ENCODE data around the gene NTF3.
A peak's percentile ranks its signal among the peaks of the same experiment; 100 is the strongest.

NTF3 gene

DNA sequence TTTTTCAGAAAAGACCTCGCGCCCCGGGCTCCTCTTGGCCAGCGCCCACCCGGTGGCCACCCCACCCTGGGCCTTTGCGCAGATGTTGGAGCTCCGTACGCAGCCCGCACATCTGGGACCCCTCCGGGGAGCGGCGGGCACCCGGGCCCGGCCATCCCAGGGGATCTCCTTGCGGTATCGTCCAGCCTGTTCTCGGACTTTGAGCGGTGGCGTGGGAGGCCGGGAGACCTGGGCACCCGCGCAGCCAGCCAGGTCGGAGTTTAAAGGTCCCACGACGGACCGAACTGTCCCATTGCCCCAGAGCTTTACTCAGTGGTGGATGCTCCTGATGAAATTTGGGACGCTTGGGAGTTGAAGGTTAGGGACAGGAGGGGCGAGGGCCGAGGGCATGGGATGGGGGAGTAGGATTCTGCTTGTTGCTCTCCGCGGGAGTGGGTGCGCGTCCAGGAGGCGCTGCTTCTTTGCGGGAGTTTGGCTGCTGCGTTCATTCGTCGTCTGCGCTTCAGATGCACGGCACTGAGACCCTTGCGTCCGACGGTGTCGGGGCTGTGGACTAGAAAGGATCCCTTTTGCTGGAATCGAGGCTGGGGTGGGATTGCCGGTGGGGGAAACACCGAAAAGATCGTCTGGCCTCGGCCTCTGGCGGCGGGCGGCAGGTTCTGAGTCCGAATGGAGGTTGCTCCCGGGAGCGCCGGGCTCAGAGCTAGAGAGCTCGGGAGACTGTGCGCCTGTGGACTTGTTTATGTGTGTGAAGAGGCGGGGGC is 1.4 kb downstream of the NTF3 start:
- peak in 1 of 2 experiments; percentile 42 for DNase-seq

DNA sequence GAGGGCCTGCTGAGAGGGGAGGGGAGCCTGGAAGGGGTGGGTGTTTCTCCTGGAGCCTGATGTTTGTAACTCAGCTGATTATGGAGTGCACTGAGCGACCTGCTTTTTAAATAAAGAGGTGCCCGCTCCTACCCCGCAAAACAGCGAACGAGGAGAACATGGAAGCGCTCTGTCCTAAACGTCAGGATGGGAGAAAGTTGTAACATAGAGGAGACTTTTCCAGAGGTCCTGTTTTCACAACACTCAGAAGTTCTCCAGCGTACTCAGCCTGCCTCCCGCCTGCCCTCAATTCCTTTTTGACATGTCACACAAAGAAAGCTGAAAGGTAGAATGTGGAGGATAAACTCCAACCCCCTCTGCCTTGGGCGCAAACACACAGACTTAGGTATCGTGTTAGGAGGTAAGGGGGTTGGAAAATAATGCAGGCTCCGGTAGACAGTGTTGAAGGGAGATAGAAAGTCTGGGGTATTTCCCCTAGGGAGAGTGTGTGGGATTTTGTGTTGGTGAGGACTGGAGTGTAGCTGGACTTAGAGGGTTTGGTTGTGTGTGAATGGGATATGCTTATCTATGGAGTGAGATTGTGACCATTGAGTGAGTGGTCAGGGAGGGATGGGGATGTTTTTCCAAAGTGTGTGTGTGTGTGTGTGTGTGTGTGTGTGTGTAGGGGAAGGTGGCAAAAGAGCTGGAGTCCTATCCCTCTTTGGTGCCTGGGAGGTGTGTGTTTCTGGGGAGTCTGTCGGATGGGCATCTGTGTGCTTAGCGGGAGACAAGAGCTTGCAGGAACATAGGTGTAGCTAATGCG is 2.1 kb downstream of the NTF3 start:
- peak in 1 of 2 experiments; percentile 30 for DNase-seq

DNA sequence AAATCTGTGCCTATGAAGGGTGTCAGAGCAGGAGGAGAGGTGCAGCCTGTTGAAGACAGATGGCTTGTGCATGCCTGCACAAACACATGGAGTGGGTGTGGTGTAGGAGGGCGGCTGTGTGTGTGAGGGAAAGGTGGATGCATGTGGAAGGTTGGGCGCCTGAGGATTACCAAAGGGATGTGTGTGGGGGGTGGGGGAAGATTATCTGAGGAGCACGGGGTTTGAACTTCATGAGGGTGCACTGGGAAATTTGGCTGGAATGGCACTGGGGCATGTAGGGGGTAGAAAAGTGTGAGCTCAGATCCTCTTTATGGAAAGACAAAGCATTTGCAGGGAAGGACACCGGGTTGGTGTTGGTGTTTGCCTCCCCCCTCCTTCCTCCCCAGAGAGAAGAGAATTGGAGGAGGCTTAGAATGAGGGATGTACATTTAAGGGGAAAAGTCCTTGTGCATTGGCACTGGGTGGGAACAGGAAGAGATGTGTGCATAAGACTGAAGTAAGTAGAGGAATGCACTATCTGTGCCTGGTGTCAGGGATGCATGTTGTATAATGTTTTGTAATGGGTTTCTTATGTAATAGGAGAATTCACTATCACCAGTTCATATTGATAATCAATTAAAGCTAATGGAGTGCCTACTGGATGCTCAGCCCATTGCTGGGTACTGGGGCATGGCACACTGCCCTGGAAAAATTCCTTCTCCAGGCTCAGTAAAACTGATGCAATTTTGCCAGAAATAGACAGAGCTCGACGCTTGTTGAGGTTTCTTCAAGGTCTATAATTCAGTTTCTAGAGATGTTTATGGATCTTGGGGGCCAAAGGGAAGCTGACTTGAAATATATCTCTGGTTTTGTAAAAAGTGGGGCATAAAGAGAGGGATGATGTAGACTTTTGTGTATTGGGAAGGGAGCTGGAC is 3.0 kb downstream of the NTF3 start:
- no peak for DNase-seq

GRCh38 chr12:5437182-5437583 is 5.3 kb downstream of the NTF3 start:
- DNase-seq, result no peak

DNA sequence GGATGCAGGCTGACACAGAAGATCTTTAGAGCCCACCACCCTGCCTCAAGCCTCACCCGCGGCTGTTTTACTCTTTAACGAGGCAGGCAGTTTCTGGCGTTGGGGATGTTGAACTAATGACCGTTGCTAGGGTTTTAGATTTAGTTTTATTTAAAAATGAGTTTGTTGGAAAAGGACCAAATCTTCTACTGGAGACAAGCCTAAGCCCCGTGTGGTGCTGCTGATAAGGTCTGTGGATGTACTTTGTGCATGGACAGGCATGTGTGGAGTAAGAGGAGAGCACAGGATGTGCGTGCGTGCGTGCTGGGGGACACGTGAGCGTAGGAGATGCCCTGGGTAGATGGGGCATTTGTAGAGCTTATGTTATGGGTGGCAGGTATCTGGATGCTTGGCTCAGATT is 5.7 kb downstream of the NTF3 start:
- DNase-seq, result no peak

DNA sequence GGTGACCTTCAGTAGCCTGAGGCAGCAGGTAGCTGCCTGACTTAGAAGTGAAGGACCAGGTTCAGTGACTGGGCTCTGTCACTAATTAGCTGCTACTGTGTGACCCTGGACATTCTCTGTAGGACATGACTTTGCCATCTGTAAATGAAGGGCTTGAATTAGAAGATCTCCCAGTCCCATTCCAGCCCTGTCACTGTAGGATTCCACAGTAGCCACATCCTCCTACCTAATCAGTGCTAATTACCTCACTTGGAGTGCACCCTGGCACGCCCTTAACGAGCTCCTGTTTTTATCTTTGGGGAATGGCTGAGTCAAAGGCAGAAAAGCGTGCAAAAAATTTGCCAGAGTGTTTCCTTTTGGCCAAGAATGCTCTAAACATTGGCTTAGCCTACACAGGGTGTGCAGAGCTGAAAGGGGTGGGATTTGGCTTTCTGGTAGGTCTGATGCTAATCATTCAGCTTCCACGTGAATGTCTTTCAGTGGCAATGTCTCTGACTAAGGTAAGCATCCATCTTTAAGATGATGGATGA is 6.8 kb downstream of the NTF3 start:
- no peak for DNase-seq

DNA sequence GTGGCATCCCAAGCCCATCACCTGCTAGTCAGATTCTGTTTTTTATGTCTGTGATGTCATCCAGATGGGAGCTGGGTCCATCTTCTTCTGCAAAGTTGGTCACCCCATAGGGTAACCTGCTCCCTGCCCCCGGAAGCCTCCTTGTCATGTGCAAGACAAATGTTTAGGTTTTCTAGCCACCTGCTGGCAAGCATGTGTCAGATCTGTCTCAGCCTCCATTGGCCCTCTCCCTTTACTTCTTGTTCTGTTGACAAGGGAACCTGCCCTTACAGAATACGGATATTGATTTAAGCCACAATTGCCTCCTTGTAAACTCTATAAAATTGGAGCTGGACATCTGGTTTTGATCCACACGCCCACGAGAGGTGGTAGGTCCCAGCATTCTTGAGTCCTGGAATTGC is 7.5 kb downstream of the NTF3 start:
- DNase-seq, result no peak

DNA sequence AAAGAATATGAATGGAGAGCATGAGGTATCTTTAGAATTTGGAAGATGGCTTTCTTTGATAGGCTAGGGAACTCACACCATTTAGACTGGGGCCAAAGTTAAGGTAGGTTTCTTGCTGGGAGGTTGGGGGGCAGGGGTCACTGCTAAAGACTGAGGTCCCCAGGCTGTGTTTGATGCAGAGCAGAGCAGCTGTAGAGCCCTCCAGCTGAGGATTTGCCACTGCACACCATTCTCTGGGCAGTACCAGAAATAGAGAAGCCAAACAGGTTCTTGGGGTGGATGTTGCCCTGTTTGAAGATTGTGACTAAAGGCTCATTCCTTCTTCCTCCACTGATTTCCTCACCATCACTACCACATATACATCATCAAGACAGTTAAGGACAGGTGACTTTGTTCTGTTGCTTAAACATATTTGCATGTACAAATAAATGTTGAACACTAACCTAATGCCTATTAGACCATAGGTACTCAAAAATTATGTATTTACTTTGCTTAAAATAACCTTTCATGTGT is 7.9 kb downstream of the NTF3 start:
- no peak for DNase-seq

DNA sequence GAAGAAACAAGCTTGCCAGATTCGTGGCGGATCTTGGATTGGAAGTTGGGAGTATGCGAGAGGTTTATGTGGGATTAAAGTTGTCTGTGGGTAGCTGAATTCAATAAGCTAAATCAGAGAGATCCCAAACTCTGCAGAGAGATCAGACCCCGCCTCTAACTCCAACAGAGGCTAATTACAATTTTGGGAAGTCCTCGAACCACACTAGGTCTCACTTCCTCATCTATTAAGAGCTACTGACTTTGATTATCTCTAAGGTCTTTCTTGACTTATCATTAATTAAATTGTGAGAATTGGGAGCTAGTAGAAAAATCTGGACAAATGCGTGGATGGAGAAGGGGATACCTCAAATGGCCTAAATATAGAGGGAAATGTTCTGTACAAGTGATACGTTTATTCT is 9.1 kb downstream of the NTF3 start:
- no peak for DNase-seq

DNA sequence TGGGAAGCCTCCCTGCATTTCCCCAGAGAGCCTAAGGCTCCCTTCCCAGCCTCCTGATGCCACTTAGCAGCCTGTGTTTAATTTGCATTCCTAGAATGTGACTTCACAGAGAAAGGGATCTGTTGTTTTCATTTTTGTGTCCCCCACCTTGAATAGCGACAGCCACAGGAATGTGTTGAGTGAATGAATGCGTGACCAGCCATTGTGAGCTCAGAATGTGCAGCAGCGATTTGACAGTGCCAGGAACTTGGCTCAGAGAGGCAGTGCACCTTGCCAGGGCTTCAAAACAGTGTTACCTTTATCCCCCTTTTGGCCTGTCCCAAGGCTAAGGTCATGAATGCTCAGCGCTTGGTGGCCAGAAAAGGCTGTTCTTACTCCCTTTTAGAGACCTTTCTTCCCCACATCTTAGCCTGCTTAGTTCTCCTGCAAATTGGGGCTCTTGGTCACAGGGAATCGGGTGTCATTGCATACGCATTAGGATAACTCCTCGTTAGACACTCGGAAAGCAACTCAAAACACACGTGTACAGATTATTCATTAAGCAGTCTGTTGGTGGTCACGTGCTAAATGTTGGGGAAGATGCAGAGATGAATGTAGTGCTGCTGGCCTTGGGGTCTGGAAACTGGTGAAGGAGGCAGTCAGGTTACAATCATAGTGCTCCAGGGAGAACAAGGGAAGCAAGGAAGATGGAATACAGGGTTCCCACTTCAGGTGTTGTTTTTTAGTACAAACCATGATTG is 9.8 kb downstream of the NTF3 start:
- DNase-seq, result no peak

- DNase-seq, result peak; percentile 65 to 70
These were observed 10.5 kb downstream of the NTF3 start for GRCh38 chr12:5442251-5443006.

DNA sequence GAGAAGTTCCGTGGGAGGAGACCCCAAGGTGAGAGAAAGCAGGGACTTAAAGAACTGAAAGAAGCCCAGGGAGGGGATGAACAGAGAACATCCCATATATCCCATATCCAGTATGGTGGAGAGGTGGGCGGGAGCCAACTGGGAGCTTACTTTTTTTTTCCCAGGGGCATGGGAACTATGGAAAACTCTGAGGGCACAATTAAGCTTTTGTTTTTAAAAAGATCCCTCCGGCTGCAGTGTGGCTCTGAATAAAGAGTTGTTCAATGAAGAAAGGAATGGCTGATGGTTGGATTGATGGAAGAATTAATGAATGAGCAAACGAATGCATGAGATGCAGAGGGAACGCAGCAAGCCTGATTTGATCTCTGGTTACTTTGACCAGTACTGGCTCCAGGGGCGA is 12.6 kb downstream of the NTF3 start:
- no peak for DNase-seq

DNA sequence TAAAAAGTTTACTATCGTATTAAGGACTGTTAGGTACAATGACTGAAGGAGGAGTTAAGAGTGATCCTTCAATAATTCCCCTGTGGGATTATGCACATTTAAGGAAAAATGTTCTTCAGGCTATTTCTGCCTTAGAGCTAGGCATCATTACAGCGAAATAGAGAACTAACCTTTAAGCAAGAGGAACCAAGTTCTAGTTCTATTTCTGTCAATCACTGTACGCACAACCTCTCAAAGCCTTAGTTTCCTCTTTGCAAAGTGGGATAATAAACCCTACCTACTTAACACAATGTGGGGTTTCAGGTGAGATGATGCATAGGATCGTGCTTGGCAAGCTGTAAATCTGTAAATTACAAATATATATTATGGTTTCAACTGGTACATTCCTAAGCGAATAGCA is 15.4 kb downstream of the NTF3 start:
- DNase-seq, result no peak

GRCh38 chr12:5451251-5451650 is 19.3 kb downstream of the NTF3 start:
- no peak for DNase-seq

DNA sequence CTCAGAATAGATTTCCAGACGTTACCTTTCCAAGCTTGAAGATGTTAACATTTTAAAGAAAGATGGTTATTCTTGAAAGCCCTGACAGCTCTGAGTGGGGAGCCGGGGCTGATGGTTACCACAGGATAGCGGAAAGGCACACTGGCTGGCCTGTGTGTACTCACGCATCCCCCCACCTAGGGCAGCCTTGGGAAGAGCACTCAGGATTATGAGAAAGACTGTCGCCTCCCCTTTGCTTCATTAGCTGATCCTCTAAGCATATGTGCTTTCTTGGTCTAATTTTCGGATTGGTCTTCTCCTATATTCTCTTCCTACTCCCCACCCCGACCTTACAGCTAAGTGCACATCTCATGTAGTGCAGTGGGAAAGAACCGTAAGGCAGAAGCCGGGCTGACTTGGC is 20.7 kb downstream of the NTF3 start:
- no peak for DNase-seq

GRCh38 chr12:5453466-5453865 is 21.6 kb downstream of the NTF3 start:
- no peak for DNase-seq

DNA sequence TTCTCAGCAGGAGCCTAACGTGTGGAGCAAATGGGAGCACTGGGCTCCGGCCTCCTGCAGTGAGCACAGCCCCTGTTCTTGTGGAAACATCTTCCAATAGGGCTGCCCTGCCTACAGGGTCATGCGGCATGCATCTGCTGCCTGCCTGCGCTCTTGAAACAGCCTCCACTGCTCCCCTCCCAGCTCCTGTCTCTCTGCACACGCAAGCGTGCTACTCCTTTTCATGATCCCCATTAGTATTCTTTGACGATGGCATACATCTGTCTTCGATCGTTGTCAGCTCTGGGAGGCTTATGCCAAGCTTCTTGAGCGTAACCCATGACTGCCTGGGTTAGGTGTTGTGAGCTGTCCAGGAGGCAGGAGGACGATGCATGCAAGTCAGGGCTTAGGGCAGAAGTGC is 23.1 kb downstream of the NTF3 start:
- no peak for DNase-seq

GRCh38 chr12:5456030-5456429 is 24.1 kb downstream of the NTF3 start:
- peak in 1 of 2 experiments; percentile 9 for DNase-seq

GRCh38 chr12:5456906-5457305 is 25.0 kb downstream of the NTF3 start:
- DNase-seq, result no peak

- no peak for DNase-seq
These were observed 26.5 kb downstream of the NTF3 start for GRCh38 chr12:5458229-5459050.

Data from NCI-H2081 (cell line).